Measurements from ENCODE around the gene OCA2.

- TF ChIP-seq CTCF (conservative IDR thresholded peaks at IDR 0.05; ENCODE audit: low read length) (no peak), EZH2phosphoT487 (IDR thresholded peaks at IDR 0.05; ENCODE audit: borderline replicate concordance, low read depth, low read length) (no peak)
Measured at GRCh38 chr15:27846722-27847395, 252.3 kb downstream of the OCA2 start.
